MM.1S (cell line): ENCODE results near the gene PCP4.

Source experiments
- DNase-seq: peaks from one replicate; pipeline ENCODE4 v3.0.0-alpha.2; 2015
- H2AFZ ChIP-seq: fragments of 300-600 bp; sonication (generic); 2 replicates; pipeline ENCODE4 v1.6.0; 2016; ENCODE audit warnings: antibody characterized with exemption, low read length
- H3F3A ChIP-seq: fragments of 300-600 bp; sonication (generic); 2 replicates; pipeline ENCODE4 v1.6.1; 2016; ENCODE audit warnings: mild to moderate bottlenecking, antibody characterized with exemption, low read length, moderate library complexity, mixed read lengths; ENCODE audit not compliant: insufficient read depth
- H3K27ac ChIP-seq: fragments of 300-600 bp; sonication (generic); 2 replicates; pipeline ENCODE4 v1.5.1; 2016; ENCODE audit warnings: mild to moderate bottlenecking, low read length
- H3K27me3 ChIP-seq: fragments of 300-600 bp; sonication (generic); replicated peaks from 2 replicates; pipeline ENCODE4 v1.6.0; 2016; ENCODE audit warnings: low read length; ENCODE audit not compliant: insufficient read depth
- H3K36me3 ChIP-seq: fragments of 300-600 bp; sonication (generic); replicated peaks from 2 replicates; pipeline ENCODE4 v1.6.1; 2016; ENCODE audit warnings: mild to moderate bottlenecking, low read length, mixed read lengths; ENCODE audit not compliant: insufficient read depth
- H3K4me1 ChIP-seq: fragments of 300-600 bp; sonication (generic); 2 replicates; pipeline ENCODE4 v1.6.1; 2016; ENCODE audit warnings: low read length, mixed read lengths
- H3K4me2 ChIP-seq: fragments of 300-600 bp; sonication (generic); 2 replicates; pipeline ENCODE4 v1.6.0; 2016; ENCODE audit warnings: low read depth, low read length
- H3K4me3 ChIP-seq: fragments of 300-600 bp; sonication (generic); 2 replicates; pipeline ENCODE4 v1.5.1; 2016; ENCODE audit warnings: low read length, mixed read lengths
- H3K79me2 ChIP-seq: fragments of 300-600 bp; sonication (generic); 2 replicates; pipeline ENCODE4 v1.6.1; 2016; ENCODE audit warnings: mixed run types, low read length, mixed read lengths
- H3K9ac ChIP-seq: fragments of 300-600 bp; sonication (generic); 2 replicates; pipeline ENCODE4 v1.6.1; 2016; ENCODE audit warnings: low read length, mixed read lengths
- H3K9me2 ChIP-seq: fragments of 300-600 bp; sonication (generic); replicated peaks from 2 replicates; pipeline ENCODE4 v1.6.1; 2016; ENCODE audit warnings: mild to moderate bottlenecking, low read length, mixed read lengths; ENCODE audit not compliant: insufficient read depth
- H3K9me3 ChIP-seq: fragments of 300-600 bp; sonication (generic); replicated peaks from 2 replicates; pipeline ENCODE4 v1.6.1; 2016; ENCODE audit warnings: mild to moderate bottlenecking, low read length, mixed read lengths; ENCODE audit not compliant: insufficient read depth
- H4K20me1 ChIP-seq: fragments of 300-600 bp; sonication (generic); 2 replicates; pipeline ENCODE4 v1.6.1; 2016; ENCODE audit warnings: mild to moderate bottlenecking, low read length, moderate library complexity, mixed read lengths; ENCODE audit not compliant: insufficient read depth
- EZH2 ChIP-seq: fragments of 300-600 bp; sonication (generic); optimal IDR thresholded peaks from 2 replicates; pipeline ENCODE3; 2017; ENCODE audit warnings: low read depth, mild to moderate bottlenecking, antibody characterized with exemption, low read length, mixed read lengths
- EZH2phosphoT487 ChIP-seq: fragments of 300-600 bp; sonication (generic); IDR thresholded peaks from 2 replicates; pipeline ENCODE4 v1.6.1; 2018; ENCODE audit warnings: antibody characterized with exemption, low read length
- TF ChIP-seq, protein P1 (sequence below): fragments of 300-600 bp; sonication (generic); IDR thresholded peaks from 2 replicates; pipeline ENCODE4 v1.5.1; 2016; ENCODE audit warnings: antibody characterized with exemption, low read length, mixed read lengths

Gene PCP4

GRCh38 chr21:39954570-39954969 is 87.3 kb downstream of the PCP4 start:
- Histone ChIP-seq H2AFZ (no peak overlapping the region), H3F3A (peaks cover 67% of the 10 kb centered on the region), H3K27ac (peak overlapping the region; percentile 77), H3K79me2 (peaks cover 78% of the 10 kb centered on the region), H3K9me2 (no peaks in the 10 kb centered on the region), H3K4me1 (peaks cover 17% of the 10 kb centered on the region), H3K4me2 (peak overlapping the region; percentile 51), H3K9me3 (no peaks in the 10 kb centered on the region), H4K20me1 (no peaks in the 10 kb centered on the region), H3K9ac (peak overlapping the region; percentile 92), H3K27me3 (no peaks in the 10 kb centered on the region), H3K36me3 (peaks cover 10% of the 10 kb centered on the region), H3K4me3 (peak overlapping the region; percentile 78)
- TF ChIP-seq EZH2 (no peak), EZH2phosphoT487 (no peak)
- TF ChIP-seq, protein P1, sequence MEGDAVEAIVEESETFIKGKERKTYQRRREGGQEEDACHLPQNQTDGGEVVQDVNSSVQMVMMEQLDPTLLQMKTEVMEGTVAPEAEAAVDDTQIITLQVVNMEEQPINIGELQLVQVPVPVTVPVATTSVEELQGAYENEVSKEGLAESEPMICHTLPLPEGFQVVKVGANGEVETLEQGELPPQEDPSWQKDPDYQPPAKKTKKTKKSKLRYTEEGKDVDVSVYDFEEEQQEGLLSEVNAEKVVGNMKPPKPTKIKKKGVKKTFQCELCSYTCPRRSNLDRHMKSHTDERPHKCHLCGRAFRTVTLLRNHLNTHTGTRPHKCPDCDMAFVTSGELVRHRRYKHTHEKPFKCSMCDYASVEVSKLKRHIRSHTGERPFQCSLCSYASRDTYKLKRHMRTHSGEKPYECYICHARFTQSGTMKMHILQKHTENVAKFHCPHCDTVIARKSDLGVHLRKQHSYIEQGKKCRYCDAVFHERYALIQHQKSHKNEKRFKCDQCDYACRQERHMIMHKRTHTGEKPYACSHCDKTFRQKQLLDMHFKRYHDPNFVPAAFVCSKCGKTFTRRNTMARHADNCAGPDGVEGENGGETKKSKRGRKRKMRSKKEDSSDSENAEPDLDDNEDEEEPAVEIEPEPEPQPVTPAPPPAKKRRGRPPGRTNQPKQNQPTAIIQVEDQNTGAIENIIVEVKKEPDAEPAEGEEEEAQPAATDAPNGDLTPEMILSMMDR, result peak; percentile 76
- DNase-seq, result peak; percentile 90

GRCh38 chr21:39955326-39955725 is 88.1 kb downstream of the PCP4 start:
- Histone ChIP-seq H3K27ac (peak overlapping the region; percentile 77), H3K27me3 (no peaks in the 10 kb centered on the region), H3K36me3 (peaks cover 10% of the 10 kb centered on the region), H2AFZ (no peak overlapping the region), H4K20me1 (no peaks in the 10 kb centered on the region), H3K9ac (peak overlapping the region; percentile 92), H3K4me1 (peaks cover 17% of the 10 kb centered on the region), H3K9me2 (no peaks in the 10 kb centered on the region), H3K79me2 (peaks cover 86% of the 10 kb centered on the region), H3F3A (peaks cover 73% of the 10 kb centered on the region), H3K4me2 (peak overlapping the region; percentile 84), H3K9me3 (no peaks in the 10 kb centered on the region), H3K4me3 (peak overlapping the region; percentile 78)
- DNase-seq, result peak; percentile 84
- TF ChIP-seq EZH2, result no peak
- TF ChIP-seq, protein P1, result no peak
- no peak for TF ChIP-seq EZH2phosphoT487

DNA sequence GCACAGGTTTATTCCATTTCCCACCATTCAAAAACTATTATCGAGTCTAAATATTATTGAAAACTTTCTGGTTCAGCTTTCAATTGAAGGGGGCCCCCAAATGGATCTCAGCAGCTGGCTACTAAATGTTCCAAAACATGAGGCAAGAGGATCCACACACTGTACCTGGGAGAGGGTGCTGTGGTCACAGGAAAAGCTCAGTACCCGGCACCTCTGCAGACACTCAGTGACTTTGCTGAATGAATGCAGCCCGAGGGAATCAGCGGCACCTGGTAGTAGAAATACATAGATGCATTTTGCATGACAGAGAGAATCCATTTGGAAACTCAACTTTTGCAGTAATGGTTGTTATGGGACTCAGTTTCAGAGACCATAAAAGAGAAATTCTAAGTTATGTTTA is 89.3 kb downstream of the PCP4 start:
- Histone ChIP-seq H3K9me3 (no peaks in the 10 kb centered on the region), H4K20me1 (no peaks in the 10 kb centered on the region), H3F3A (peaks cover 86% of the 10 kb centered on the region), H3K36me3 (peaks cover 11% of the 10 kb centered on the region), H3K9ac (peak overlapping the region; percentile 92), H3K27ac (peak overlapping the region; percentile 77), H2AFZ (no peak overlapping the region), H3K79me2 (peaks cover 97% of the 10 kb centered on the region), H3K9me2 (no peaks in the 10 kb centered on the region), H3K4me2 (peak overlapping the region; percentile 84), H3K4me3 (peak overlapping the region; percentile 78), H3K27me3 (no peaks in the 10 kb centered on the region), H3K4me1 (peaks cover 24% of the 10 kb centered on the region)
- no peak for TF ChIP-seq EZH2
- no peak for TF ChIP-seq EZH2phosphoT487
- TF ChIP-seq, protein P1, result no peak
- peak; percentile 73 for DNase-seq
